ENCODE measurements around the gene C11orf91. TPM values are rescaled to one million over a fixed set of nuclear protein-coding genes. Genes with fewer than 3 reads are reported as not detected.
"Not testable (repeated sequence)": the region's sequence is repeated elsewhere in the genome, so short reads cannot be mapped to it uniquely, and the experiment has no call there.

The C11orf91 gene, protein sequence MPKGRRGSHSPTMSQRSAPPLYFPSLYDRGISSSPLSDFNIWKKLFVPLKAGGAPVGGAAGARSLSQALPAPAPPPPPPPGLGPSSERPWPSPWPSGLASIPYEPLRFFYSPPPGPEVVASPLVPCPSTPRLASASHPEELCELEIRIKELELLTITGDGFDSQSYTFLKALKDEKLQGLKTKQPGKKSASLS
- total RNA-seq (2014; rRNA removed; shearing (Covaris generic)): not detected in 2 replicates

DNA sequence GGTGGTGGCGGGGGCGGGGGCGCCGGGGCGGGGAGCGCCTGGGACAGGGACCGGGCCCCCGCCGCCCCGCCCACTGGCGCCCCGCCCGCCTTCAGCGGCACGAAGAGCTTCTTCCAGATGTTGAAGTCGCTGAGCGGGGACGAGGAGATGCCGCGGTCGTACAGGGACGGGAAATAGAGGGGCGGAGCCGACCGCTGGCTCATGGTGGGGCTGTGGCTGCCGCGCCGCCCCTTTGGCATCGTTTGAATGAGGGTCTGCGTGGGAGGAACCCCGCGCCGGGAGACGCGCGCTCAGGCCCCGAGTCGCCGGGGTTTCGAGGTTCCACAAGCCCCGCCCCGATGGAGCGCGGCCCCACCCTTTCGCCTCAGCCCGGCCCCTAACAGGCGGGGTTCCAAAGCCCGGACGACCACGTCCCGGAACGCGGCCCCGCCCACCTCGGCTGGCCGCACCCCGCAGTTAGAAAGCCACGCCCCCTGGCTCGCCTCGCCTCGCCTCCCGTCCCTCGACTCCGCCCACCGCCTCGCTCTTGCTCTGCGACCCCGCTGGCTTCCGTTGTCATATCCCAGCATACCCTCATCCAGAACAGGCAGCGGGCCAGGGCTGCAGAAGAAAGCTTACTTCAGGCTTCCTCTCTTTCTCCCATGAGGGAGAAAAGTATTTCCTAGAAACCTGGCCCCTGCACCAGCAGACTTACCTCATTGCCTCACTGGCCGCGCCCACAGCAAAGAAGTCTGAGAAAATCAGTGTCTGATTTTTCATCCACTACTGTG lies at the start of gene C11orf91:
Gene C11orf91 (minus strand): TSS at position 325 of the 770 bp plus-strand sequence. CDS start 86 bp downstream, at position 239.
- DNase-seq (ENCODE audit: low spot score): peak; percentile 92

- no peak for DNase-seq (ENCODE audit: low spot score)
These were observed 47.4 kb upstream of the C11orf91 start for GRCh38 chr11:33747979-33748378.

- no peak for DNase-seq (ENCODE audit: low spot score)
These were observed 42.7 kb upstream of the C11orf91 start for GRCh38 chr11:33743291-33743690.

DNA sequence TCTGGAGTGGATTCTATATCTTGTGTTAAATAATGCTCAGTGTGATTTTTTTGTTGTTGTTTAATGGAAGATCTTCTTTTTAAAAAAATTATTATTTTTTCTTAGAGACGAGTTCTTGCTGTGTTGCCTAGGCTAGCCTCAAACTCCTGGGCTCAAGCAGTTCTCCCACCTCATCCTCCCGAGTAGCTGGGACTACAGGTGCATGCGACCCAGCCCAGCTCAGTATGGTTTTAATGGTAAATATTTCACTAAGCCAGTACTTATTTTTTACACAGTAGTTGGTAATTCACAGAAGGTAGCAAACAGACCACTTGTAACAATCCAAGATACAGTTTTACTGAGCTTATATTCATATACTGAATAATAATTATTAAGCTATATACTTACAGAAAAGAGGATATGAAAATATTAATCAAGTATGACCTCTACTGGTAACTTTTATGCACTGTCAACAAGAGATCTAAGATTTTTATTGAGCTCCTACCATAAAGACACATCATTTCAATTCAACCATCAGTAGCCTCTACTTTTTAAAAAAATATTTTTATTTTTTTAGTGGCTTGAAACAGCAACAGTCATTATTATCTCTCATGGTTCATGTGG lies 41.7 kb upstream of the C11orf91 start:
- DNase-seq (ENCODE audit: low spot score): no peak

- no peak for DNase-seq (ENCODE audit: low spot score)
These were observed 41.2 kb upstream of the C11orf91 start for GRCh38 chr11:33741806-33742205.

DNA sequence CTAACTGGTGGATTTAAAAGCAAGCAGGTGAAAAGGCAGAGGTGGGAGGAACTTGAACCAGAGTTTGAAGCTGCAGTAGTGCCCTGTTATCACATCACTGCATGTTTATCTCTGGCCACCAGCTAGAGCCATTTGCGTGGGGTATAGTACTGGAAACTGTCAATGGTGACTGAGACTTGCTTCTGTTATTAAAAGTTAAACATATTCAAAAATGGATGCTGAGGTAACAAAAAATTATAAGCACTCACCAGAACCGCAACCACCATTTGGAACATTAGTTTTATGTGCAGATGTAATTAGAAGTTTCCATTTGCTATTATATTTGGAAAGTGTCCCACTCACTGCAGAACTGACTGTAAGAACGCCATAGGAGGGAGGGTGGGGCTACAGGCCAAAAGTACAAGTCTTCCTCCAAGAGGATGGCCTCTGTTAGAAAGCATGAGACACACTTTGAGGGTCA lies 36.8 kb upstream of the C11orf91 start:
- no peak for DNase-seq (ENCODE audit: low spot score)

GRCh38 chr11:33736148-33736812 lies 35.7 kb upstream of the C11orf91 start, which contains the start of gene CD59:
CD59 (minus strand) TSS chr11:33736423; CDS start chr11:33722445, 13,978 bp downstream.
- DNase-seq (ENCODE audit: low spot score): peak; percentile 88

DNA sequence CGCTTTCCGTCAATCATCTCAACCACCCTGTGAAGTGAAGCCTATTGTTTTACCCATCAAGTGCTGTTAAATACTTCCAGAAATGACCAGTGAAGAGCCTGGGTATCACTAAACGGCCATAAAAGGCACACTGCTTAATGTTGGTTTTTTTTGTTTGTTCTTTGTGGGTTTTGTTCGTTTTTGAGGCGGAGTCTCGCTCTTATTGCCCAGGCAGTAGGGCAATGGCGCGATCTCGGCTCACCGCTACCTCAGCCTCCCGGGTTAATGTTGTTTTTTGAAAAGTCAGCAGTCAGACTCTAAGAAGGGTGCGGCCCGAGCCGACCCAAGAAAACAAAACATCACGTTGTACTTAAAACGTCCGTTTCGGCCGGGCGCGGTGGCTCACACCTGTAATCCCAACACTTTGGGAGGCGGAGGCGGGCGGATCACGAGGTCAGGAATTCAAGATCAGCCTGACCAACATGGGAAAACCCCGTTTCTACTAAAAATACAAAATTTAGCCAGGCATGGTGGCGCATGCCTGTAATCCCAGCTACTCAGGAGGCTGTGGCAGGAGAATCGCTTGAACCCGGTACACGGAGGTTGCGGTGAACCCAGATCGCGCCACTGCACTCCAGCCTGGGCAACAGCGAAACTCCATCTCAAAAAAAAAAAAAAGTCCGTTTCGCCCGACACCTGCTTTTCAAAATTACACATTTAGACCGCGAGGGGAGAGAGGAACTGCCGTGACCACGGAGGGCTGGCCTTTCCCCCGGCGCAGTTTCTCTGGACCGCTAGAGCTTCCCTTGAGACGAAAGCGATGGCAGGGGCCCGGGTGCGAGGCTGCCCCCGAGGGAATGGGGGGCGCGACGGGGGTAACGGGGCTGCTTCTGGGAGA lies 34.9 kb upstream of the C11orf91 start:
- peak; percentile 27 for DNase-seq (ENCODE audit: low spot score)

DNA sequence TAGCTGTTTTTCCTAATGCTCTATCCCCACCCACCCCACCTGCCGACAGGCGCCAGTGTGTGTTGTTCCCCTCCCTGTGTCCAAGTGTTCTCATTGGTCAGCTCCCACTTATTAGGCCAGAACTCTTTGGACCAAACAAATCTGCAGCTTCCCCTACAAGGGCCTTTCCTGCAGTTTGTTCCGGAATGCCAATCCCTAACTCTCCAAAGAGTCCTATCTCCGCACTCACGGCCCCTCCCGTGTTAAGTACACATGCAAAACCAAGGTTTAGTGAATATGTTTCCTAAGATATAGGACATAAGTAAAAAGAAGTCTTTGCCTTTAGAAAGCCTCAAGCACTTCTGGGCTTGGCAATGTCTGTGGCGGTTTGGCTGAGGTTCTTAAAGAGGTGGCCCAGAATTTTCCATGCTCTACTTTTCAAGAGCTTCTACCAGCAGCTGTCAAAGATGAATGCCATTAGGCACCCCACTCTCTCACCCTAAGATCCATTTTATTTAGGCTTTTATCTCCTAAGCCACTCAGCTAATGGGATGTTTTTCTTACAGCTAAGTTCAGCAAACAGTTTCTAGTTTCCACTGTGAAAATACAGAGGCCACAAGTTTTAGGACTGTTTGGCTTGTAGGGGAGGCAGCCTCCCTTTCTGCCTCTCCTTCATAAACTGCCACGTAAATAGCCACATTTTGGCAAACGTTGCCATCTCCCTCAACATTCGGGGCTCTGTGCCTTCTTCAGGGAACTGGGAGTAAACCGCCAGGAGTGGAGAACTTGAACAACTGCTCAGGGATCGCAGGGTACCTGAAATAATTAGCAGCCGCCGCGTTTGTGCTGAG lies 34.0 kb upstream of the C11orf91 start:
- DNase-seq (ENCODE audit: low spot score): no peak

DNA sequence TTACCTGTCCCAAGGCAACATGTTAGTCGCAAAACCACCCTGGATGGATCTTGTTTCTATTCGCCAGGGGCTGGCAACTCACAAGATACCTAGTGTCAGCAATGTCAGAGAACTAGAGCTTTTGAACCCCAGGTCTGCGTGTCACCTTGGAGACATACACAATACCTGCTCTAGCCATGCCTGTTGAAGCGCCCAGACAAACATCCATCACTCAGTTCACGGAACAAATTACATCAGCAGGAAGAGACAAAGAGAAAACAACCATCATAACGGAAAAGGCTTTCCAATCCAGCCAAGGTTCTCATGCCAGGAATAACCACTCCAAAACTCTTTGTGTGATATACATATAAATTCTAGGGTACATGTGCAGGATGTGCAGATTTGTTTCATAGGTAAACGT lies 33.4 kb upstream of the C11orf91 start:
- no peak for DNase-seq (ENCODE audit: low spot score)

DNA sequence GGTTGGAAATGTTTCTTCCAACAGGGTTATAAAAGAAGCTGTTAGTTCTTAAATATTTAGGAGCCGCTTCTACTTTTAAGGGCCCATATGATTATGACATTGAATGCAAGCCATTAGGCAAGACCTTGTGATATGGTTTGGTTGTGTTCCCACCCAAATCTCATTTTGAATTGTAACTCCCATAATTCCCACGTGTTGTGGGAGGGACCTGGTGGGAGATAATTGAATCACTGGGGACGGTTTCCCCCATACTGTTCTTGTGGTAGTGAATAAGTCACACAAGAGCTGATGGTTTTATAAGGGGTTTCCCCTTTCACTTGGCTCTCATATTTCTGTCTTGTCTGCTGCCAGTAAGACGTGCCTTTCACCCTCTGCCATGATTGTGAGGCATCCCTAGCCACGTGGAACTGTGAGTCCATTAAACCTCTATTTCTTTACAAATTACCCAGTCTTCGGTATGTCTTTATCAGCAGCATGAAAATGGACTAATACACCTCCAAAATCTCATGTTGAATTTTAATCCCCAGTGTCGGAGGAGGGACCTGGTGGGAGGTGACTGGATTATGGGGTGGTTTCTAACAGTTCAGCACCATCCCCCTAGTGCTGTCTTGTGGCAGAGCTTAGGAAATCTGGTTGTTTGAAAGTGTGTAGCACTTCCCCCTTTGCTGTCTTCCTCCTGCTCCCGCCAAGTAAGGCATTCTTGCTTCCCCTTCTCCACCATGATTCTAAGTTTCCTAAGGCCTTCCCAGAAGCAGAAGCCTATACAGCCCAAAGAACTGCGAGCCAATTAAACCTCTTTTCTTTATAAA lies 31.3 kb upstream of the C11orf91 start:
- DNase-seq (ENCODE audit: low spot score): no peak

DNA sequence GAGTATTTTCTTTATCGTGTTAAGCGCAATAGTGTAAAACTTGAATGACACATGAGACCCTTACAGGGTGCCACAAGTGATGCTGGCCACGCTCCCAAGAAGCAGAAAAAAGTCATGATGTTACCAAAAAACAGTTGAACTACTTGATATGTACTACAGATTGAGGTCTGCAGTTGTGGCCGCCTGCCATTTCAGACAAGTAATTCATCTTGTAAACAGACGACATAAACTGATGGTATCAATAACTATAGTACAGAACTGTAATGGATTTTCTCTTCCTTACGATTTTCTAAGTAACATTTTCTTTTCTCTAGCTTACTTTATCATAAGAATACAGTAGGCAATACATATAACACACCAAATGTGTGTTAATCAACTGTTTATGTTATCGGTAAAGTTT lies 30.1 kb upstream of the C11orf91 start:
- no peak for DNase-seq (ENCODE audit: low spot score)

DNA sequence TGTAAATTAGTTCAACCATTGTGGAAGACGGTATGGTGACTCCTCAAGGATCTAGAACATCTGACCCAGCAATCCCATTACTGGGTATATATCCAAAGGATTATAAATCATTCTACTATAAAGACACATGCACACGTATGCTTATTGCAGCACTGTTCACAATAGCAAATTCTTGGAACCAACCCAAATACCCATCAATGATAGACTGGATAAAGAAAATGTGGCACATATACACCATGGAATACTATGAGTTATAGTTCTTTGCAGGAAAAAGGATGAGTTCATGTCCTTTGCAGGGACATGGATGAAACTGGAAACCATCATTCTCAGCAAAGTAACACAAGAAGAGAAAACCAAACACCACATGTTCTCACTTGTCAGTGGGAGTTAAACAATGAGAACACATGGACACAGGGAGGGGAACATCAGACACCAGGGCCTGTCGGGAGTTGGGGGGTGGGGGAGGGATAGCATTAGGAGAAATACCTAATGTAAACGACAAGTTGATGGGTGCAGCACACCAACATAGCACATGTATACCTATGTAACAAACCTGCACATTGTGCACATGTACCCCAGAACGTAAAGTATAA lies 28.5 kb upstream of the C11orf91 start:
- not testable (repeated sequence) for DNase-seq (ENCODE audit: low spot score)

GRCh38 chr11:33727539-33727938 lies 26.9 kb upstream of the C11orf91 start:
- DNase-seq (ENCODE audit: low spot score): not testable (repeated sequence)

DNA sequence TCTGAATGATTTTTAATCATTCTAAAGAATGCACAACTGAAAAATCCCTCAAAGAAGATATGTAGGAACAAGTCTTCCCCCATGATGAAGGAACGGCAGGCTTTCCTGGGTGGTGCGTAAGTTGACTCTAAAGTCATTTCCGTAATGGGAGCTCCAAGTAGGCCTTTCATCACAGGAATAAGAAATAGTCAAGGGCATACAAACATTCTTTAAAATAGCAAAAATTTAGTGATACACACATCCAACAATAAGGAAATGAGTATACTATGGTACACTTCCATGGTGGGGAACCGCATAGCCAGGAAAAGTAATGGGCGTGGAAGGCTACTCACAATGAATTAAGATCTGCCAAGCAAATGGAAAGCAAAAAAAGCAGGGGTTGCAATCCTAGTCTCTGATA lies 24.9 kb upstream of the C11orf91 start:
- DNase-seq (ENCODE audit: low spot score): no peak

GRCh38 chr11:33724644-33725035 lies 24.0 kb upstream of the C11orf91 start:
- no peak for DNase-seq (ENCODE audit: low spot score)

- peak; percentile 60 for DNase-seq (ENCODE audit: low spot score)
These were observed 22.7 kb upstream of the C11orf91 start for GRCh38 chr11:33723238-33723881.

- DNase-seq (ENCODE audit: low spot score): peak; percentile 42
These were observed 22.1 kb upstream of the C11orf91 start for GRCh38 chr11:33722590-33723234.
